Endodermal cell (in vitro differentiated cells): ENCODE results near the gene PLEKHG3. TPM values are rescaled to one million over a fixed set of nuclear protein-coding genes. Genes with fewer than 3 reads are reported as not detected.

Source experiments
- DNase-seq: peaks from one replicate; pipeline ENCODE4 v3.0.0-alpha.2; 2017
- H3K27ac ChIP-seq: 2 replicates; pipeline ENCODE4 v1.5.1; 2013; ENCODE audit warnings: mild to moderate bottlenecking, low read depth, low read length, moderate library complexity
- H3K27me3 ChIP-seq: 2 replicates; pipeline ENCODE4 v1.6.1; 2013; ENCODE audit warnings: mild to moderate bottlenecking, low read length, moderate library complexity; ENCODE audit not compliant: insufficient read depth, control insufficient read depth, poor library complexity, severe bottlenecking
- H3K36me3 ChIP-seq: 2 replicates; pipeline ENCODE4 v1.7.0; 2013; ENCODE audit warnings: mild to moderate bottlenecking, low read length, moderate library complexity; ENCODE audit not compliant: control insufficient read depth, insufficient read depth
- H3K4me1 ChIP-seq: one replicate; pipeline ENCODE4 v1.7.0; 2013; ENCODE audit warnings: low read length; ENCODE audit not compliant: control insufficient read depth, insufficient read depth
- H3K4me3 ChIP-seq: 2 replicates; pipeline ENCODE4 v1.5.1; 2013; ENCODE audit warnings: mild to moderate bottlenecking, low read length, moderate library complexity
- H3K9ac ChIP-seq: 2 replicates; pipeline ENCODE4 v1.6.1; 2013; ENCODE audit warnings: mild to moderate bottlenecking, low read length, moderate library complexity; ENCODE audit not compliant: poor library complexity, severe bottlenecking; ENCODE audit errors: extremely low read depth
- H3K9me3 ChIP-seq: 2 replicates; pipeline ENCODE4 v1.6.1; 2013; ENCODE audit warnings: mild to moderate bottlenecking, low read length, moderate library complexity; ENCODE audit not compliant: control insufficient read depth
- H3K27ac Mint-ChIP-seq: 2 replicates; pipeline ENCODE4 v1.8.0; 2020; ENCODE audit warnings: mixed read lengths
- H3K27me3 Mint-ChIP-seq: 2 replicates; pipeline ENCODE4 v1.8.0; 2021; ENCODE audit warnings: mild to moderate bottlenecking, mixed read lengths; ENCODE audit not compliant: insufficient read depth
- H3K36me3 Mint-ChIP-seq: 2 replicates; pipeline ENCODE4 v1.8.0; 2020; ENCODE audit warnings: low read depth, mixed read lengths
- H3K4me1 Mint-ChIP-seq: 2 replicates; pipeline ENCODE4 v1.8.0; 2020; ENCODE audit warnings: mixed read lengths
- H3K4me3 Mint-ChIP-seq: 2 replicates; pipeline ENCODE4 v1.8.0; 2020; ENCODE audit warnings: mild to moderate bottlenecking, moderate library complexity, mixed read lengths
- H3K9me3 Mint-ChIP-seq: 2 replicates; pipeline ENCODE4 v1.8.0; 2020; ENCODE audit warnings: mild to moderate bottlenecking, mixed read lengths
- CTCF ChIP-seq: fragments of 200-600 bp; sonication (generic); conservative IDR thresholded peaks from 2 replicates; pipeline ENCODE4 v1.5.0; 2021; ENCODE audit warnings: antibody characterized with exemption, mild to moderate bottlenecking
- WGBS, 2 experiments: methylation state at CpG; one replicate each; pipeline versions ENCODE4 v1.1.5 to v1.1.7; 2013; ENCODE audit warnings: missing lambda C conversion rate in 2 of 2, mixed read lengths in 1 of 2; ENCODE audit not compliant: insufficient coverage in 1 of 2, insufficient read length in 1 of 2; 5-methylcytosine and 5-hydroxymethylcytosine counted together
- total RNA-seq, 2 donors: library from RNA; stranded (reverse); fragmentation: NEBNext Ultra II Directional in 1 of 2; extraction: Animal tissue kit (Norgen Biotek cat#: 25700) in 1 of 2; gene quantifications; 2 replicates in 1 of 2; 3 replicates in 1 of 2; pipeline ENCODE4 v1.2.1, GENCODE V29; 2021

PLEKHG3 gene
- total RNA-seq, 2 donors from 2014 or later, result 31.7 to 52.6 TPM

GRCh38 chr14:64760916-64761315, 56.7 kb downstream of the PLEKHG3 start:
- TF ChIP-seq CTCF, result no peak
- no peaks in the 10 kb centered on the region for H3K27me3 ChIP-seq
- no peak for DNase-seq
- no peak overlapping the region for H3K27ac ChIP-seq
- Mint-ChIP-seq H3K4me3 (no peak overlapping the region), H3K27ac (no peak overlapping the region), H3K9me3 (peaks cover 3% of the 10 kb centered on the region), H3K36me3 (no peaks in the 10 kb centered on the region), H3K4me1 (peaks cover 49% of the 10 kb centered on the region), H3K27me3 (peaks cover 36% of the 10 kb centered on the region)
- WGBS, 2 experiments, result 73 to 89% methylated on average over 2 to 5 of the region's 5 CpGs
- no peaks in the 10 kb centered on the region for H3K9me3 ChIP-seq
- no peaks in the 10 kb centered on the region for H3K36me3 ChIP-seq
- no peak overlapping the region for H3K9ac ChIP-seq
- no peak overlapping the region for H3K4me3 ChIP-seq
- peaks cover 29% of the 10 kb centered on the region for H3K4me1 ChIP-seq

- Histone ChIP-seq H3K4me3 (no peak overlapping the region), H3K27me3 (no peaks in the 10 kb centered on the region), H3K4me1 (peaks cover 29% of the 10 kb centered on the region), H3K9ac (no peak overlapping the region), H3K27ac (no peak overlapping the region), H3K36me3 (no peaks in the 10 kb centered on the region), H3K9me3 (no peaks in the 10 kb centered on the region)
- Mint-ChIP-seq H3K27me3 (peaks cover 36% of the 10 kb centered on the region), H3K4me3 (no peak overlapping the region), H3K4me1 (peaks cover 50% of the 10 kb centered on the region), H3K36me3 (no peaks in the 10 kb centered on the region), H3K9me3 (peaks cover 1% of the 10 kb centered on the region), H3K27ac (no peak overlapping the region)
- DNase-seq, result no peak
- WGBS, 2 experiments, result 79 to 84% methylated on average over 2 to 5 of the region's 5 CpGs
- no peak for TF ChIP-seq CTCF
Observed at GRCh38 chr14:64761441-64762043, 57.3 kb downstream of the PLEKHG3 start.

- Mint-ChIP-seq H3K4me1 (peaks cover 50% of the 10 kb centered on the region), H3K9me3 (no peaks in the 10 kb centered on the region), H3K4me3 (no peak overlapping the region), H3K36me3 (no peaks in the 10 kb centered on the region), H3K27me3 (peaks cover 36% of the 10 kb centered on the region), H3K27ac (no peak overlapping the region)
- H3K4me1 ChIP-seq, result peaks cover 29% of the 10 kb centered on the region
- no peak overlapping the region for H3K4me3 ChIP-seq
- H3K9me3 ChIP-seq, result no peaks in the 10 kb centered on the region
- no peaks in the 10 kb centered on the region for H3K27me3 ChIP-seq
- H3K27ac ChIP-seq, result no peak overlapping the region
- H3K9ac ChIP-seq, result no peak overlapping the region
- WGBS, 2 experiments, result 73 to 78% methylated on average over 16 to 19 of the region's 19 CpGs
- H3K36me3 ChIP-seq, result no peaks in the 10 kb centered on the region
- TF ChIP-seq CTCF, result no peak
- DNase-seq, result peak; percentile 67
Observed at GRCh38 chr14:64762044-64763034, 58.1 kb downstream of the PLEKHG3 start.
